ENCODE measurements around the gene LMOD3.

DNA sequence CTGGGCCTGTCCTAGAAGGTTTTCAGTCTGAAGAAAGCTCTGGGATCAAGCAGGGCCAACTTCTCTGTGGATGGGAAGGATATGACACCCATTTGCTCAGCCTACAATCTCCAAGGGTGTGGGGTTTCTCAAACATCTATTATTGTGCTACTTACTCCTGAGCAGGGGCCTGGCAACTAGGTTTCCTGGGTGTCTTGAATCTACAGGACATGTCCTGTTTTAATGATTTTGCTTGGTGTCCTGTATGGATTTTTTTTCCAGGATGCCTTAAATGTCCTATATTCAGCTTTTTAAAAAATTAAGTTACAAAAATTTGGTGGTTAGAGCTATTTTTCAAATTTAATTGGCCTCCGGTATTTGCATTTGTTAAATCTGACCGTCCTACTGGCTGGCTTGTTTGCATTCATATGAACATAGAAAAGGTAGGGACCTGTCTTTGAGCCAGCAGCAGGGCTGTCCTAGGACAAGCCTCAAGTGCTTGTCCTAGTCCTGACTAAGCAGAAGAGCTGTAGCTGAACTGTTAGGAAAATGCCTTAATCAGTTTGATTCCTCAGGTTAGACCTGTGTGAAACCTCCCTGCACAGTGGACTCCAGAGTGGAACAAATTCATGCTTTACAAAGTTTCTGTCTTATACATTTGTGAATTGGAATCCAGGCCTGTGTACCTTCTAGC lies 40.0 kb upstream of the LMOD3 start:
- TF ChIP-seq POLR2A (IDR thresholded peaks at IDR 0.05; ENCODE audit: low read length) (no peak), GATA1 (IDR thresholded peaks at IDR 0.05; ENCODE audit: low read depth, low read length) (no peak)

Data from erythroblast (primary cell).